Measurements from ENCODE around the gene ABCA13.

Gene ABCA13

DNA sequence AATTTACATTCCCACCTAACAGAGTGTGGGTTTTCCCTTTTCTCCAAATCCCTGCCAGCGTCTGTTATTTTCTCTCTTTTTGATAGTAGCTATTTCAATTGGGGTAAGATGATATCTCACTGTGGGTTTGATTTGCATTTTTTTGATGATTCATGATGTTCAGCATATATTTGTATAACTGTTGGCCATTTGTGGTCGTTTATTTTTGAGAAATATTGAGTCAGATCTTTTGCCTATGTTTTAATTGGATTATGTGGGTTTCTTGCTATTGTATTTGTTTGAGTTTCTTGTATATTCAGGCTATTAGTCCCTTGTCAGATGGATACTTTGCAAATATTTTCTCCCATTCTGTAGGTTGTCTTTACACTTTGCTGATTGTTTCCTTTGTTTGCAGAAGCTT lies 193.8 kb downstream of the ABCA13 start:
- no peak for DNase-seq (ENCODE audit: low read depth, low spot score)

DNA sequence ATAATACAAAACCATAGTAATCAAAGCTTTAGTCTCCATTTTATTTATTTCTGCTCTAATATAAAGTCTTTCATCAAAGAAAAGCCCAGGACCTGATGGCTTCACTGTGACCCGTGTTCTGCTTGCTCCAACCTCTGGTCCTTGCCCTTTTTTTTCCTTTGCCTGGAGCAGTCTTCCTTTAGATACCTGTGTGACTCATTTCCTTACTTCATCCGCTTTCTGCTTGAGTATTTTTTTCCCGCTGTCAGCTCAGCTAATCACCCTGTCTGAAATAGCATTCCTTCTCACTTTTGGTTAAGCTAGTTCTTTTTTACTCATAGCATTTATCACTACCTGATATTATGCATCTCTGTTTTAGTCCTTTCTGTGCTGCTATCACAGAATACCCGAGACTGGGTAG lies 194.8 kb downstream of the ABCA13 start:
- no peak for DNase-seq (ENCODE audit: low read depth, low spot score)

DNA sequence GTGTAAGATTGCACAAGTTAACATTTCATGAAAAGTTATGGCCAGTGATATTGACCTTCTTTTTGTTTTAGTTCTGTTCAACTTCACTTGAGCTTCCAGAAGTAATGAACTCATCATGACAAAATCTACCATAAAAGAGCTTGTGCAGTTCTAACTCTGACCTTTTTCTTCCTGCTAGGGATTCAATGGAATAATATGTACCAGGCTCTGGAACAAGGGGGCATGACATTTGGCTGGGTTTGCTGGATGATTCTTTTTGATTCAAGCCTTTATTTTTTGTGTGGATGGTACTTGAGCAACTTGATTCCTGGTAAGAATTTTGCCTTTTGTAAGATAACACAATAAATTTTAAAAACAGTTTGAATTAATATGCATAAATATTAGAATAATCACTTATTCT lies 205.0 kb downstream of the ABCA13 start:
- DNase-seq (ENCODE audit: low read depth, low spot score): no peak

- DNase-seq (ENCODE audit: low read depth, low spot score): no peak
Measured at GRCh38 chr7:48380921-48381320, 209.7 kb downstream of the ABCA13 start.

DNA sequence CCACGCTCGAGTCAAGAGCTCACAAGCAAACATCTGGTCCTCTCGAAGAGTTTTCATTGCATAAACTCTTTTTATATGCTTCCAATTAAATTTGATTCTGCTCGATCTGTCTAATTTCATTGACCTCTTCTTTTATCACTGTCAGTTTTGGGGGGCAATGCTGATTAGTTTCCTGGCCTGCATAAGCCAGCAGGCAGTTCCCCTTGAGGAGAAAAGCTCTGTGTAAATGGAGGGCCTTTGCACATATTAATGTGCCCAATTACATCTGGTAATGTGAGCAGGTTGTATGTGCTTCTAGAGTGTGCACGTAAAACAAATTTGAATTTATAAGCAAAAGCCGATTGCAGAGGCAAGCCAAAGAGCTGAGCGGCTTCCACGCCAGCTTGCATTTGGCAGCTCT lies 210.3 kb downstream of the ABCA13 start:
- DNase-seq (ENCODE audit: low read depth, low spot score): no peak

- DNase-seq (ENCODE audit: low read depth, low spot score): no peak
Measured at GRCh38 chr7:48384180-48384752, 213.0 kb downstream of the ABCA13 start.

- no peak for DNase-seq (ENCODE audit: low read depth, low spot score)
Measured at GRCh38 chr7:48387932-48388331, 216.7 kb downstream of the ABCA13 start.

GRCh38 chr7:48388911-48389310 lies 217.7 kb downstream of the ABCA13 start:
- DNase-seq (ENCODE audit: low read depth, low spot score): no peak

- DNase-seq (ENCODE audit: low read depth, low spot score): no peak
Measured at GRCh38 chr7:48389977-48390376, 218.7 kb downstream of the ABCA13 start.

GRCh38 chr7:48390388-48391327 lies 219.4 kb downstream of the ABCA13 start:
- no peak for DNase-seq (ENCODE audit: low read depth, low spot score)

DNA sequence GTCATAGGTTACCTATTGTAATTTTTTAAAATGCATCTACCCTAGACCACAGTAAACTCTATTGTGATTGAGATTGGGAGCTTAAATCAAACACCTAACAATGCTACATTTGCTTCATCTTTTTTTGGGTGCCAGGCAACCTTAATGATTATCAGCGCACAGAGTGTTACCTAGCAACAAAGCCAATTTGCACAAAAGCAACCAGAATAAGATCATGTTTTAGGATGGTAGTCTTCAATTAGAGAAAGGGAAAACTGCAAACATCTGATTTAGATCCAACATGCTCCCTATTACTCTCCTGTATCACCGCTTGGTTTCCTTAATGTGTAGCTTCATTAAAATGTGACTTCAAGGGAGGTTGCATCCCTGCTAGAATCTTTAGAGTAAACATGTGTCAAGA lies 226.9 kb downstream of the ABCA13 start:
- DNase-seq (ENCODE audit: low read depth, low spot score): no peak

GRCh38 chr7:48402721-48403120 lies 231.5 kb downstream of the ABCA13 start:
- DNase-seq (ENCODE audit: low read depth, low spot score): no peak

DNA sequence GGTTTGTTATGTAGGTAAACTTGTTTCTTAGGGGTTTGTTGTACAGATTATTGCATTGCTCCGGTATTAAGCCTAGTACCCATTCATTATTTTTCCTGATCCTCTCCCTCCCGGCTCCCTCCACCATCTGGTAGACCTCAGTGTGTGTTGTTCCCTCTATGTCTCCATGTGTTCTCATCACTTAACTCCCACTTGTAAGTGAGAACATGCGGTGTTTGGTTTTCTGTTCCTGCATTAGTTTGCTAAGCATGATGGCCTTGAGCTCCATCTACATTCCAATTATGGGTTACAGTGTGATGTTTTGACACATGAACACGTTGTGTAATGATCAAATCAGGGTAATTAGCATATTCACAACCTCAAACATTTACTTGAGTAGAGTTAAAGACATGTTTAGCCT lies 237.5 kb downstream of the ABCA13 start:
- DNase-seq (ENCODE audit: low read depth, low spot score): no peak

DNA sequence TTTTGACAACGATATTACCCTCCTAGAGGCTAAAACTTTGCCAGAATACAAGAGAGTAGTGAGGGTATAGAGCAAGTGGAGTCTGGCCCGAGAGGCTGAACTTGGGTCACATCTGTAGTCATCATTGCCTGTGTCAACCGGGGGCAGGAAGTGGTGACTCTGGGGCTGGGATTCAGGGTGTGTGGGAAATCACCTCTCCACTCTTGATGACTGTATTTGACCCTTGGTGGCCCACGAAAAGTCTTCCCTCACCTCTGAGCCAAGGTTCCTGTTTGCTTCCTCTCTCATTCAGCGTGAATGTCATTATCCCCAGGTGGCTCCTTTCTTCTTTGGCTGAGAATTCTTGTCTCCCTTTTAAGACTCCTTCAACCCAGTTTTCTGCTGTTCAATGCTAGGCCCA lies 240.4 kb downstream of the ABCA13 start:
- DNase-seq (ENCODE audit: low read depth, low spot score): no peak

DNA sequence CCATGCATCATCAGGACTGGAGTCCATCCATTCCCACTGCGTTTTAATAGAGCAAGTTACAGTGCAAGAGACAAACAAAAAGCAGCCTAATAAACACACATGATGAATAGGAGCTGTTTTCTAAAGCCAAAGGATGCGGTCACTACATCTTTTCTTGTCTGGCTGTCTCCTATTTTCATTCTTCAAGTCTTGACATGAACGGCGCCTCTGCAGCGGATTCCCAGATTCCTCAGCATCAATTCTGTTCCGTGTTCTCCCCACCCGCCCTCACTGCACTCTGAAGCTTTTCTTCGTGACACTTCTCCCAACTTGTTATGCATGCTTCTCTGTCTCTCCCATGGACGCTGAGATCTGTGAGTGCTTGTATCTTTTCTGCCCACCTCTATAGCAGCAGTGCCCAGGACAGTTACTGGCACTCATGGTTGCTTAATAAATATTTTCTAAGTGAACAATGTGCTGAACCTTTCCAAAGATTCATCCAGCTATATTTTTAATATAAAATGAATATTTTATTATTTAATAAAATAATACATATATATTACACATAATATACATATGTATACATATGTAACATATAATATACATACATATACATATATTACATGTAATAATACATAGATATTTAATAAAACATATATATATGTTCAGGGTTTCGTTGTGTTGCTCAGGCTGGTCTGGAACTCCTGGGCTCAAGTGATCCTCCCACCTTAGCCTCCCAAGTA lies 242.9 kb downstream of the ABCA13 start:
- DNase-seq (ENCODE audit: low read depth, low spot score): no peak

- DNase-seq (ENCODE audit: low read depth, low spot score): no peak
Measured at GRCh38 chr7:48416327-48416908, 245.2 kb downstream of the ABCA13 start.

DNA sequence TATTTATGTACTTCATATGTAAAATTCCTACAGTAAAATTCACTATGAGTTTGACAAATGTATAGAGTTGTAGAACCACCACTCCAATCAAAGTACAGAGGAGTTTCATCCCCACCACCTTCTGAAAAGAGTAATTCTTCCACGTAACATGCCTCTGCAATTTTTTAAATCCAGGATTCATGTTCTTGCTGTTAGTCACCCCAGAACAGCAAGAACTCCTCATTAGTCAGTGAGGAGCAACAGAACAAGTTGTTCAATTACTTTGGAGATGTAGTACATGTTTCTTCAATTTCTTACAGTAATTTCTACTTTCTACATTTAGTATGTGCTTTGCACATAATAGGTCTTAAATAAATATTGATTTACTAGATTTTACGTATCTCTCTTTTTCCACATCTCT lies 248.1 kb downstream of the ABCA13 start:
- no peak for DNase-seq (ENCODE audit: low read depth, low spot score)

DNA sequence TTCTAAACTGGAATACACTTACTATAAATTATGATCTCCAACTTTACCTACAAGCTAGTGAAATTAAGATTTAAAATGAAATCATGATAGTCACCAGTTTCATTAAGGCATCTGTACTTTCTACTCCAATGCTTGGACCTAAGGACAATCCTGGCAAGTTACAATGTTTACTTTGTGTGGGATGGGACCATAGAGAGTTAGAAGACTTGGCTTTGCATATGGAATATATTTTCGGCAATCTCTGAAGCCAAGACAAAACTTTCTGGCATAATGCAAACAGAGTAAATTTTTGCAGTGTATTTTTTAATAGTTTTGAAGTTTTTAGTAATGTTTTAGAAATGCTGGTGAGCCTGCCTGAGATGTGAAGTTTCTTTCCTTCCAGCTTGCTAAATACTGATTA lies 248.9 kb downstream of the ABCA13 start:
- no peak for DNase-seq (ENCODE audit: low read depth, low spot score)

- DNase-seq (ENCODE audit: low read depth, low spot score): no peak
Measured at GRCh38 chr7:48421357-48421756, 250.1 kb downstream of the ABCA13 start.

DNA sequence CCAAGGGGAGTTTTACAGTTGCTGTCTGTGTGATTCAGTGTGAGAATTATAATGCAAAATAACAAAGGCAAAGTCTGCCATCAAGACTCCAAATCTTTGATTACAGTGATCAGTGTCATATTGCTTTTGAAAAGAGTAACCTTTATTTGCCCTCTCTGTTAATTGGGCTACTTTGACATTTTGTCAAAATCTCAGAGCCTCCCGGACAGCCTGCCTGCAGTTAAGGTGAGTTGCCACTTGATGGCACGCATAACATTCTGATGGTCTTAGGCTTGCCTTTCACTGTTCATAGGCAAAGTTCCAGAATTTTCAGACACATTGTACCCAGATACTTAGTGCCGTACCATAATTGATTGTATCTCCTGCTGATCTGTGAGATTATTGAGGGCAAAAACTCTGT lies 253.5 kb downstream of the ABCA13 start:
- no peak for DNase-seq (ENCODE audit: low read depth, low spot score)

GRCh38 chr7:48426331-48426965 lies 255.2 kb downstream of the ABCA13 start:
- DNase-seq (ENCODE audit: low read depth, low spot score): no peak

Measured in iPS DF 19.7 (cell line).